GM23248 (cell line): ENCODE measurements around the gene ELP5. TPM values are rescaled to one million over a fixed set of nuclear protein-coding genes. Genes with fewer than 3 reads are reported as not detected.

Experiments
- DNase-seq: peaks from one replicate; pipeline ENCODE4 v3.0.0-alpha.2; 2015
- H2AFZ ChIP-seq: fragments of 200-600 bp; sonication (generic); 2 replicates; pipeline ENCODE4 v1.6.1; 2016; ENCODE audit warnings: antibody characterized with exemption
- H3F3A ChIP-seq: fragments of 200-600 bp; sonication (generic); 2 replicates; pipeline ENCODE4 v1.6.1; 2016; ENCODE audit warnings: mild to moderate bottlenecking, antibody characterized with exemption, mixed run types; ENCODE audit not compliant: insufficient read depth
- H3K27ac ChIP-seq: fragments of 200-600 bp; sonication (generic); 2 replicates; pipeline ENCODE4 v1.5.1; 2016; ENCODE audit warnings: mild to moderate bottlenecking
- H3K27me3 ChIP-seq: fragments of 200-600 bp; sonication (generic); replicated peaks from 2 replicates; pipeline ENCODE4 v1.6.1; 2016; ENCODE audit warnings: mild to moderate bottlenecking; ENCODE audit not compliant: insufficient read depth
- H3K36me3 ChIP-seq: fragments of 200-600 bp; sonication (generic); 2 replicates; pipeline ENCODE4 v1.6.1; 2016; ENCODE audit warnings: low read depth, mild to moderate bottlenecking
- H3K4me1 ChIP-seq: fragments of 200-600 bp; sonication (generic); 2 replicates; pipeline ENCODE4 v1.6.1; 2016; ENCODE audit warnings: mild to moderate bottlenecking; ENCODE audit not compliant: insufficient read depth
- H3K4me2 ChIP-seq: fragments of 200-600 bp; sonication (generic); one replicate; pipeline ENCODE4 v1.6.1; 2016; ENCODE audit warnings: mild to moderate bottlenecking; ENCODE audit not compliant: unreplicated experiment
- H3K4me3 ChIP-seq: fragments of 200-600 bp; sonication (generic); 2 replicates; pipeline ENCODE4 v1.5.1; 2016; ENCODE audit warnings: mild to moderate bottlenecking
- H3K79me2 ChIP-seq: fragments of 200-600 bp; sonication (generic); 2 replicates; pipeline ENCODE4 v1.6.1; 2016; ENCODE audit warnings: mild to moderate bottlenecking; ENCODE audit not compliant: insufficient read depth
- H3K9ac ChIP-seq: fragments of 200-600 bp; sonication (generic); 2 replicates; pipeline ENCODE4 v1.6.1; 2016; ENCODE audit warnings: mild to moderate bottlenecking
- H3K9me2 ChIP-seq: fragments of 200-600 bp; sonication (generic); 2 replicates; pipeline ENCODE4 v1.6.1; 2016; ENCODE audit warnings: mixed run types, mild to moderate bottlenecking, moderate library complexity; ENCODE audit not compliant: insufficient read depth
- H3K9me3 ChIP-seq: fragments of 200-600 bp; sonication (generic); one replicate; pipeline ENCODE4 v1.6.1; 2017; ENCODE audit warnings: low read depth
- H4K20me1 ChIP-seq: fragments of 200-600 bp; sonication (generic); 2 replicates; pipeline ENCODE4 v1.6.0; 2016; ENCODE audit not compliant: insufficient read depth
- EZH2 ChIP-seq: fragments of 200-600 bp; sonication (generic); IDR thresholded peaks from 2 replicates; pipeline ENCODE4 v1.6.1; 2018; ENCODE audit warnings: antibody characterized with exemption, mild to moderate bottlenecking; ENCODE audit not compliant: insufficient read depth, poor library complexity, severe bottlenecking
- EZH2phosphoT487 ChIP-seq: fragments of 200-600 bp; sonication (generic); IDR thresholded peaks from 2 replicates; pipeline ENCODE4 v1.6.1; 2018; ENCODE audit warnings: antibody characterized with exemption, moderate library complexity, mild to moderate bottlenecking, low read depth; ENCODE audit not compliant: insufficient read depth
- WGBS, 2 experiments: methylation state at CpG; one replicate each; pipeline ENCODE4 v1.1.6; 2015 to 2017; ENCODE audit warnings: low lambda C conversion rate in 2 of 2, low coverage in 1 of 2; ENCODE audit errors: missing lambda C conversion rate in 2 of 2; 5-methylcytosine and 5-hydroxymethylcytosine counted together
- in situ Hi-C: fragments of 300-500 bp; cut with MboI; formaldehyde crosslinking; loops from 2 replicates; pipeline ENCODE4 v1.15.0; 2020
- polyA plus RNA-seq: library from polyadenylated mRNA; unstranded; fragments of >200 nt; fragmentation: Nextera tagmentation; extraction: Ambion mirVana; gene quantifications from 2 replicates; pipeline ENCODE4 v1.2.1, GENCODE V29; 2016
- total RNA-seq: library from RNA; depleted of rRNA; stranded (reverse); fragments of >200 nt; shearing (Covaris generic); gene quantifications from 2 replicates; pipeline ENCODE4 v1.2.3, GENCODE V29; 2014

ELP5 gene
- total and polyA plus RNA-seq, 2 experiments from 2014 or later: 32.9 to 34.8 TPM

DNA sequence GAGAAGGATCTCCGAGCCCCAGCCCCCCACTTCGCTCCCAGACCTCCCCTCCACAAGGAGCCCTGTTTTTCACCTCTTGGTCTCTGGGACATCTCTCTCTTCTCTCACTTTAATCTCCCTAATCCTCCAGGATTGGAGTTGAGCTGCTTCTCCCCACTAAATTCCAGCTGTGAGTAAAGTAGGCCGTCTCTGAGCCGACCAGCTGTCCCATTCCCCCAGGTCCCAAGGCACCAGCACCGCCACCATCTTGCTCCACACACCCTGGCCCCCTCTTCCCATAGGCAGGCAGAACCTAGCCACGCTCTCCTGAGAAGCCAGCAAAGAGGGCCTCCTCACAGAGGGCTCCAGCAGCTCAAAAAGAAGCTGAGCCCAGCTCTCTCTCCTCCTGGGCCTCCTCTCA lies 33.3 kb upstream of the ELP5 start:
- H3K27ac ChIP-seq: peak overlapping the region; percentile 86; the same call in 1 of the 2 replicates
- H3K36me3 ChIP-seq: peaks cover 14% of the 10 kb centered on the region; the same call in 1 of the 2 replicates
- H3K9me2 ChIP-seq: no peaks in the 10 kb centered on the region
- H3K27me3 ChIP-seq: no peaks in the 10 kb centered on the region
- in situ Hi-C loops: no loop called here
- H3K4me1 ChIP-seq: peaks cover 34% of the 10 kb centered on the region
- 55 to 72% methylated on average over 4 to 6 of the region's 6 CpGs for WGBS, 2 experiments
- H3K9ac ChIP-seq: no peak overlapping the region
- no peaks in the 10 kb centered on the region for H3K9me3 ChIP-seq
- DNase-seq: no peak
- no peak for TF ChIP-seq EZH2phosphoT487
- H3K4me2 ChIP-seq: no peak overlapping the region
- H3K4me3 ChIP-seq: no peak overlapping the region
- H3K79me2 ChIP-seq: peaks cover 58% of the 10 kb centered on the region
- 0 out of 2 replicates have a peak overlapping the region, but pooled peaks have one; percentile 74 for H2AFZ ChIP-seq
- no peaks in the 10 kb centered on the region for H4K20me1 ChIP-seq
- peaks cover 22% of the 10 kb centered on the region for H3F3A ChIP-seq

DNA sequence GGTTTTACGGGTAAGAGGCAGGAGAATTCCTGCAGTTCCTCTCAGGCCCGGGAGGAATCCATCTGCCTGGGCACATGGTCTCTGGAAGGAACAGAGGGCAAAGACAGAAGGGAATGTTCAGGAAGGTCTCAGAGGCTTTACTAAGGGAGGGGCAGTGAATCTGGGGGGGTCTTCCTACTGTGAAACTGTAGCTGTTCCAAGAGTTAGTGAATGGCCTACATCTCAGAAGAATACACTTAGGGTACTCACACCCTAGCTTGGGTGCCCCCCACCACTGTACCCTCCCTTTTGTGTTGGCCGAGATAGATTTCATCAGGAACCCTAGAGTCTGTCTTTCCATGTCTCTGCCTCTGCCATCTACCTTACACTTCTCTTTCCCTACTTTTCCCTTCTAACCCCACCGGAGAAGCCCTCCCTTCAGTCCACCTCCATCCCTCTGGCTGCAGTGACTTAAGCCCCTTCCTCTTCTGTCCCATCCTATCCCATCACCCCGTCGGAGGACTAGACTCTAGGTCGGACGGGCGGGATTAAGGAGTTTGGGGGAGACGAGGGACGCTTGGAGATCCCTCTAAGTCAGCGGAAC lies 32.7 kb upstream of the ELP5 start:
- H3K4me2 ChIP-seq: peak overlapping the region; percentile 91
- in situ Hi-C loops: no loop called here
- no peaks in the 10 kb centered on the region for H3K9me2 ChIP-seq
- TF ChIP-seq EZH2phosphoT487 (no peak), EZH2 (no peak)
- peak overlapping the region; percentile 81 for H3K4me3 ChIP-seq
- no peaks in the 10 kb centered on the region for H3K9me3 ChIP-seq
- peaks cover 29% of the 10 kb centered on the region for H3K4me1 ChIP-seq
- no peaks in the 10 kb centered on the region for H4K20me1 ChIP-seq
- peaks cover 53% of the 10 kb centered on the region for H3K79me2 ChIP-seq
- 17 to 22% methylated on average over 12 of the region's 12 CpGs for WGBS, 2 experiments
- no peaks in the 10 kb centered on the region for H3K27me3 ChIP-seq
- no peak for DNase-seq
- peak overlapping the region; percentile 86 for H3K27ac ChIP-seq
- peaks cover 22% of the 10 kb centered on the region for H3F3A ChIP-seq
- H3K36me3 ChIP-seq: peaks cover 15% of the 10 kb centered on the region; the same call in 1 of the 2 replicates
- H3K9ac ChIP-seq: peak overlapping the region; percentile 91
- peak overlapping the region; percentile 74 for H2AFZ ChIP-seq

DNA sequence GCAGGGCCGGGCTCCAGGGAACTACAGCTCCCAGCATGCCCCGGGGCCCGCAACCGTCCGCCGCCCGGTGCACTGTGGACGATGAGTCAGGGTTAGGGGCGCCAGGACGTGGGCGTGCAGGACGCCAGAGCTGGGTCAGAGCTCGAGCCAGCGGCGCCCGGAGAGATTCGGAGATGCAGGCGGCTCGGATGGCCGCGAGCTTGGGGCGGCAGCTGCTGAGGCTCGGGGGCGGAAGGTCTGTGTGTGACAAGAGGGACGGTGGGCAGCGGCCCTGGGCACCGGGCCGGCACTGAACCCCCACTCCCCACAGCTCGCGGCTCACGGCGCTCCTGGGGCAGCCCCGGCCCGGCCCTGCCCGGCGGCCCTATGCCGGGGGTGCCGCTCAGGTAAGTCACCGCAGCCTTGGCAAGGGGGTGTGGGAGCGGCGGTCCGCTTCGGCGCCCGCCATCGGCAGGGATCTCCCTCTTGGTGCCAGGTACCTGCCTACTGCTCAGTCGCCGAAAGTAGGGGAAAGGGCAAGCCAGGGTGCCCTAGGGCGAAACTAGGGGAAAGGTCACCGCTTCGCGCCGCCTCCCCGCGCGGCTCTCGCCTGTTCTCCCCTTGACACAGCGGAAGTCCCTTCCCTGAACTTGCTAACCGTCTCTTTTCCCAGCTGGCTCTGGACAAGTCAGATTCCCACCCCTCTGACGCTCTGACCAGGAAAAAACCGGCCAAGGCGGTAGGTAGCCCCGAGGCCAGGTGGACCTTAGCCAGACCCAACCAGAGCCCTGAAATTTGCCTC lies 32.0 kb upstream of the ELP5 start, which contains the start of the genes ACADVL and DLG4:
Gene ACADVL, plus strand, starts transcription at position 127 of the 781 bp plus-strand sequence. Its CDS starts 47 bp downstream, at position 174.
Gene DLG4, minus strand, starts transcription at position 25 of the 781 bp plus-strand sequence.
- no peaks in the 10 kb centered on the region for H4K20me1 ChIP-seq

DNA sequence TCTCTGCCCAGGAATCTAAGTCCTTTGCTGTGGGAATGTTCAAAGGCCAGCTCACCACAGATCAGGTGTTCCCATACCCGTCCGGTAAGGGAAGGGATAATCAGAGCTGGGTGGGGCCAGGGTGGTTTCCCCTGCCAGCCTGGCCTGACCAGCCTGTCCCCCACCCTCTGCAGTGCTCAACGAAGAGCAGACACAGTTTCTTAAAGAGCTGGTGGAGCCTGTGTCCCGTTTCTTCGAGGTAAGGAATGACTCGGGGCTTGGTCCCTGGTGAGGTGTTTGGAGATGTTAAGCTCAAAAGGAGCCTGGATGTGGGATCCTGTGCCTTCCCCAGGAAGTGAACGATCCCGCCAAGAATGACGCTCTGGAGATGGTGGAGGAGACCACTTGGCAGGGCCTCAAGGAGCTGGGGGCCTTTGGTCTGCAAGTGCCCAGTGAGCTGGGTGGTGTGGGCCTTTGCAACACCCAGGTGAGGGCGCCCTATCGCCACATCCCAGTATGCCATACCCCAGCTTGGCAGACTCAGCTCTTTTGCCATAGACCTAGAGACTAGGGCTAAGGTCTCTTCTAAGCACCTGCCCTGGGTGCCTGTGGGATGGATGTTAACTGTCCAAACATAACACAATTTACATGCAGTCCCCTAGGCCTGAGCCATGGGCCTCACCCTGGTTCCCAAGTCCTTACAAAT lies 31.3 kb upstream of the ELP5 start:
- in situ Hi-C loops: no loop called here
- peak overlapping the region; percentile 91 for H3K9ac ChIP-seq
- peak overlapping the region; percentile 86 for H3K27ac ChIP-seq
- peak overlapping the region; percentile 81 for H3K4me3 ChIP-seq
- H3K4me1 ChIP-seq: peaks cover 24% of the 10 kb centered on the region
- peak; percentile 80 for DNase-seq
- no peaks in the 10 kb centered on the region for H3K9me2 ChIP-seq
- no peak for TF ChIP-seq EZH2
- no peak for TF ChIP-seq EZH2phosphoT487
- H3K9me3 ChIP-seq: no peaks in the 10 kb centered on the region
- H3F3A ChIP-seq: peaks cover 29% of the 10 kb centered on the region; the same call in 1 of the 2 replicates
- peak overlapping the region; percentile 91 for H3K4me2 ChIP-seq
- 10 to 21% methylated on average over 11 of the region's 11 CpGs for WGBS, 2 experiments
- H3K79me2 ChIP-seq: peaks cover 49% of the 10 kb centered on the region
- H4K20me1 ChIP-seq: no peaks in the 10 kb centered on the region
- H2AFZ ChIP-seq: no peak overlapping the region
- H3K27me3 ChIP-seq: no peaks in the 10 kb centered on the region
- H3K36me3 ChIP-seq: peaks cover 21% of the 10 kb centered on the region; the same call in 1 of the 2 replicates

More for the DNA sequence above, 32.0 kb upstream of the ELP5 start, which contains the start of the genes ACADVL and DLG4:
- Histone ChIP-seq H3K4me2 (peak within 1 kb of the TSS; percentile 91), H3K4me1 (peaks cover 29% of the 10 kb centered on the region), H3K9ac (peak within 1 kb of the TSS; percentile 91), H3K9me2 (no peaks in the 10 kb centered on the region), H3K36me3 (peaks cover 15% of the 10 kb centered on the region; the same call in 1 of the 2 replicates), H3F3A (peaks cover 26% of the 10 kb centered on the region), H3K27me3 (no peaks in the 10 kb centered on the region), H3K79me2 (peaks cover 53% of the 10 kb centered on the region), H3K4me3 (peak within 1 kb of the TSS; percentile 81), H3K9me3 (no peaks in the 10 kb centered on the region), H3K27ac (peak within 1 kb of the TSS; percentile 86), H2AFZ (peak within 1 kb of the TSS; percentile 74)
- peak; percentile 98 for DNase-seq
- TF ChIP-seq EZH2 (no peak), EZH2phosphoT487 (no peak)
- 1 to 2% methylated on average over 57 to 60 of the region's 63 CpGs for WGBS, 2 experiments
- in situ Hi-C loops: no loop called here
